Measurements from ENCODE around the gene CCDC137. TPM values are rescaled to one million over a fixed set of nuclear protein-coding genes. Genes with fewer than 3 reads are reported as not detected.

Gene CCDC137
- total RNA-seq, 1 experiment from 2014 or later, result 49.9 TPM

DNA sequence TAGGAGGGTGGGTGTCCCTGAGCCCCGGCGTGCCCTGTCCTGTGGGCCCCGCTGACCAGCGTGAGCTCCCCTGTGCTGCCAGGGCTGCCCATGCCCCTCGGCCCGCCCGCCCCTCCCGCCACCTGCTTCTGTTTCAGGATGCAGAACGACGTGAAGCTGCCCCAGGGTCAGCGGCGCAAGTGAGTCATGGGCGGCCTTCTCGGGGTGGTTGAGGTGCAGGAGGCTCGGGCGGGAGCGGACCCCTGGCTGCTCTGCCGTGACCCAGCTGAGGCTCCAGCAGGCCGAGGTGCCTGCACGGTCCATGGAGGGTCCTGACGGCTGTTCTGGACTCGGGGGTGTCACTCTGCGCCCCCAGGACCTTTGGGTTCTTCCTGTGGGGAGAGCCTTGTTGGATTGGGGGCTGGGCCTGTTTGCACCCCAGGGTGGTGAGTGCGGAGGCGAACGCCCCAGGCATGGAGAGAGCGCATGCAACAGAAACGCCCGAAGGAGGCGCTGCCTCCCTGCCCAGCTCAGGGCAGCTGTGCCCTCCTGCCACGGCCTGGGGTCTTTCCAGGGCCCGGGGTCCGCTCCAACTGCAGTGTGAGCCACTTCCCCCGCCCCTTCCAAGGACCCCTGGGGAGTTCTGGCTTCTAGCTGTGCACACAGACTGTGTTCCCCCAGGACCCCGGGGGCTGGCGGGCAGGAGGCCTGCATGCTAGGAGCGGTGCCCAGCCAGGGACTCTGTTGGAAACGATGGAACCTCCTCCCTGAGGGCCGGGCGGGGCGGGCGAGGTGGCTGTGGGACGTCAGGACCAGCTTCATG, 49.5 kb downstream of the CCDC137 start:
- intact Hi-C loops (cut with micrococcal nuclease), result no loop called here
- Histone ChIP-seq H3K79me2 (ENCODE audit: low read length) (peaks cover 33% of the 10 kb centered on the region), H2AFZ (ENCODE audit: low read length) (no peak overlapping the region), H3K4me3 (ENCODE audit: low read length) (no peak overlapping the region), H4K20me1 (ENCODE audit: low read length) (no peaks in the 10 kb centered on the region), H3K27ac (ENCODE audit: low read length) (no peak overlapping the region), H3F3A (ENCODE audit: low read length, unreplicated experiment) (peaks cover 4% of the 10 kb centered on the region), H3K9ac (ENCODE audit: low read length) (no peak overlapping the region), H3K9me3 (ENCODE audit: low read length) (no peaks in the 10 kb centered on the region), H3K27me3 (ENCODE audit: low read length) (no peaks in the 10 kb centered on the region), H3K36me3 (ENCODE audit: low read depth, low read length) (peaks cover 6% of the 10 kb centered on the region; the same call in 1 of the 2 replicates), H3K9me2 (replicated peaks; ENCODE audit: low read length) (no peaks in the 10 kb centered on the region), H3K4me2 (ENCODE audit: low read length) (no peak overlapping the region), H3K4me1 (ENCODE audit: insufficient read depth, low read length) (peaks cover 24% of the 10 kb centered on the region)
- CTCF ChIA-PET, result no interaction called here
- no peak for DNase-seq
- BruUV-seq (replicated peaks), result no TSS peak
- ATAC-seq, result no peak
- no peak for TF ChIP-seq EZH2 (IDR thresholded peaks at IDR 0.05; ENCODE audit: low read length, unreplicated experiment)
- TF ChIP-seq EZH2phosphoT487 (IDR thresholded peaks at IDR 0.05; ENCODE audit: borderline replicate concordance, low read length), result no peak
- TF ChIP-seq, protein P1, sequence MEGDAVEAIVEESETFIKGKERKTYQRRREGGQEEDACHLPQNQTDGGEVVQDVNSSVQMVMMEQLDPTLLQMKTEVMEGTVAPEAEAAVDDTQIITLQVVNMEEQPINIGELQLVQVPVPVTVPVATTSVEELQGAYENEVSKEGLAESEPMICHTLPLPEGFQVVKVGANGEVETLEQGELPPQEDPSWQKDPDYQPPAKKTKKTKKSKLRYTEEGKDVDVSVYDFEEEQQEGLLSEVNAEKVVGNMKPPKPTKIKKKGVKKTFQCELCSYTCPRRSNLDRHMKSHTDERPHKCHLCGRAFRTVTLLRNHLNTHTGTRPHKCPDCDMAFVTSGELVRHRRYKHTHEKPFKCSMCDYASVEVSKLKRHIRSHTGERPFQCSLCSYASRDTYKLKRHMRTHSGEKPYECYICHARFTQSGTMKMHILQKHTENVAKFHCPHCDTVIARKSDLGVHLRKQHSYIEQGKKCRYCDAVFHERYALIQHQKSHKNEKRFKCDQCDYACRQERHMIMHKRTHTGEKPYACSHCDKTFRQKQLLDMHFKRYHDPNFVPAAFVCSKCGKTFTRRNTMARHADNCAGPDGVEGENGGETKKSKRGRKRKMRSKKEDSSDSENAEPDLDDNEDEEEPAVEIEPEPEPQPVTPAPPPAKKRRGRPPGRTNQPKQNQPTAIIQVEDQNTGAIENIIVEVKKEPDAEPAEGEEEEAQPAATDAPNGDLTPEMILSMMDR (conservative IDR thresholded peaks at IDR 0.05; ENCODE audit: low read depth, low read length), result no peak
- POLR2A ChIA-PET (ENCODE audit: unreplicated experiment), result no interaction called here

GRCh38 chr17:81716674-81716996, 50.1 kb downstream of the CCDC137 start:
- Histone ChIP-seq H4K20me1 (ENCODE audit: low read length) (no peaks in the 10 kb centered on the region), H3K4me1 (ENCODE audit: insufficient read depth, low read length) (peaks cover 24% of the 10 kb centered on the region), H3K4me2 (ENCODE audit: low read length) (no peak overlapping the region), H3K4me3 (ENCODE audit: low read length) (no peak overlapping the region), H3K9me2 (replicated peaks; ENCODE audit: low read length) (no peaks in the 10 kb centered on the region), H3K27ac (ENCODE audit: low read length) (no peak overlapping the region), H3K9ac (ENCODE audit: low read length) (no peak overlapping the region), H3K9me3 (ENCODE audit: low read length) (no peaks in the 10 kb centered on the region), H2AFZ (ENCODE audit: low read length) (no peak overlapping the region), H3K79me2 (ENCODE audit: low read length) (peaks cover 33% of the 10 kb centered on the region), H3K27me3 (ENCODE audit: low read length) (no peaks in the 10 kb centered on the region), H3F3A (ENCODE audit: low read length, unreplicated experiment) (no peaks in the 10 kb centered on the region), H3K36me3 (ENCODE audit: low read depth, low read length) (peaks cover 6% of the 10 kb centered on the region; the same call in 1 of the 2 replicates)
- ChIA-PET POLR2A (ENCODE audit: unreplicated experiment) (no interaction called here), CTCF (no interaction called here)
- no peak for ATAC-seq
- TF ChIP-seq EZH2phosphoT487 (IDR thresholded peaks at IDR 0.05; ENCODE audit: borderline replicate concordance, low read length), result no peak
- no peak for TF ChIP-seq EZH2 (IDR thresholded peaks at IDR 0.05; ENCODE audit: low read length, unreplicated experiment)
- TF ChIP-seq, protein P1 (conservative IDR thresholded peaks at IDR 0.05; ENCODE audit: low read depth, low read length), result no peak
- DNase-seq, result no peak
- BruUV-seq (replicated peaks), result no TSS peak
- intact Hi-C loops (cut with micrococcal nuclease), result no loop called here

DNA sequence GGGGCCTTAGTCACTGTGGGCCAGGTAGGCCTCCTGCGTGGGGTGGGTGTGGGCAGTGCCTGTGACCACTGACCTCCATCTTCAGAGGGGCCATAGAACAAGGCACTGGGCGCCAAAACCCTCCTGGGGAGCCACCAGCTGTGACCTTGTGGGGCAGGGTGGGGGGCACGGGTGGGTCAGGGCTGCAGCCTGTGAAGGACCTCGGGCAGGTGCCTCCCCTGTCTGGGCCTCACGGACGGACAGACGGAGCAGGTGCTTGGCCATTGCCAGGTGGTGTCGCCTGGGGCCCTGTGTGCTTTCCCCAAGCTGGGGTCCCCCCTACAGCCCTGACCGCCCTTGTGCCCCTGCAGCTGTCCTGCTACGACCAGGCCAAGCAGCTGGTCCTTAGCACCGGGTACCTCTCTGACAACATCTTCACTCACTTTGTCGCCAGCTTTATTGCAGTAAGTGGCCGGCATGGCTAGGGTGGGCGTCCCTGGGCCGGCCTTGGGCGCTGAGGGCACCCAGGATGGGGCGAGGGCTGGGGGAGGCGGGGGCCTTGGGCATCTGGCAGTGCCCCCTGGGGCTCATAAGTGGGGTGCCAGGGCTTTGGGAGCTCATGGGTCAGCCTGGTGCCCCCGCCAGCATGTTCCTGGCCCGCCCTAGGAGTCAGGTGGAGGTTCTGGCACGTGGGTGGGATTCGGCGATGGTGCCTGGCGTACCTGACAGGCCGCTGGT, 50.7 kb downstream of the CCDC137 start:
- no peaks in the 10 kb centered on the region for H4K20me1 ChIP-seq (ENCODE audit: low read length)
- intact Hi-C loops (cut with micrococcal nuclease), result no loop called here
- peaks cover 29% of the 10 kb centered on the region for H3K4me1 ChIP-seq (ENCODE audit: insufficient read depth, low read length)
- no peaks in the 10 kb centered on the region for H3K27me3 ChIP-seq (ENCODE audit: low read length)
- no peak overlapping the region for H3K4me2 ChIP-seq (ENCODE audit: low read length)
- no peak overlapping the region for H3K4me3 ChIP-seq (ENCODE audit: low read length)
- peaks cover 33% of the 10 kb centered on the region for H3K79me2 ChIP-seq (ENCODE audit: low read length)
- H3F3A ChIP-seq (ENCODE audit: low read length, unreplicated experiment), result no peaks in the 10 kb centered on the region
- DNase-seq (no peak), ATAC-seq (no peak)
- ChIA-PET CTCF (no interaction called here), POLR2A (ENCODE audit: unreplicated experiment) (no interaction called here)
- H3K9me2 ChIP-seq (replicated peaks; ENCODE audit: low read length), result no peaks in the 10 kb centered on the region
- no peak overlapping the region for H3K9ac ChIP-seq (ENCODE audit: low read length)
- TF ChIP-seq EZH2 (IDR thresholded peaks at IDR 0.05; ENCODE audit: low read length, unreplicated experiment) (no peak), EZH2phosphoT487 (IDR thresholded peaks at IDR 0.05; ENCODE audit: borderline replicate concordance, low read length) (no peak)
- TF ChIP-seq, protein P1 (conservative IDR thresholded peaks at IDR 0.05; ENCODE audit: low read depth, low read length), result no peak
- no peak overlapping the region for H2AFZ ChIP-seq (ENCODE audit: low read length)
- peaks cover 6% of the 10 kb centered on the region; the same call in 1 of the 2 replicates for H3K36me3 ChIP-seq (ENCODE audit: low read depth, low read length)
- BruUV-seq (replicated peaks), result no TSS peak
- H3K27ac ChIP-seq (ENCODE audit: low read length), result no peak overlapping the region
- no peaks in the 10 kb centered on the region for H3K9me3 ChIP-seq (ENCODE audit: low read length)
